ENCODE measurements around the gene WNT7B.

WNT7B gene

DNA sequence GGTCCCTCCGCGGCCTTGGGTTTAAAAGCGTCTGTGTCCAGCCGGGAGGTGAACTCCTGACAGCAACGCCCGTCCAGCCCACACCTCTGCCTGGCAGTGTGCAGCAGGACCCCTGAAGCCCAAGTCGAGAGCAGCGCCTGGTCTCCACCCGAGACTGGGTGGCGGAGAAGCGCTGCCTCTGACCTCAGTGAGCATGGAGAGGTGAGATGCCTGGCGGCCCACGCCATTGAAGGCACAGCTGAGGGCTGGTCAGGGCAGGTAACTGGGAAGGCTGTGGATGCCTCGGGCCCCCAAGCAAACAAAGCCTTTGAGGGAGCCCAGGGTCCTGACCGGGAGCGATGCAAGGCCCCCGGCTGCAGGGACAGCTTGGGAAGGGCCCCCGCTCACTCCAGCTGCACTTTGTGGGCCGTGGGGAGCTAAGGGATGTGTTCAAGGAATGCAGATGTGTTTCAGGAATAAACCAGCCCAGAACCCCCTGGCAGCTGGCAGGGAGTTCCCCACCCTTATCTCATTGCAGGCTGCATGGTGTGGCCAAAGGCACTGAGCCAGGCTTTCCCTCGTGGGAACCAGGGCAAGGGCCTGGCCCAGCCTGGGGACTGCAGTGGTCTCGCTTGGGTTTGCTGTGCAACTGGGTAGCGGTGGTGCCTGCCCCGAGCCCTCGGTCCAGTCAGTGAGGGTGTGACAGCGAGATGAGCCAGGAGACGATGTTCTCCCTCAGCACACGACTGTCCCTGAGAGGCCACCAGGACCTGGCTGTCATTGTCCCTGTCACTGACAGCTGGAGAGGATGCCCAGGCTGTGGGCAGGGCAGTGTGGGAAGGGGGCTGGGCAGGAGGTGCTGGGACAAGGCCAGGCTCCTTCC is 92.5 kb downstream of the WNT7B start:
- TF ChIP-seq POLR2A (IDR thresholded peaks at IDR 0.05; ENCODE audit: low read length) (no peak), GATA1 (IDR thresholded peaks at IDR 0.05; ENCODE audit: low read depth, low read length) (no peak)

DNA sequence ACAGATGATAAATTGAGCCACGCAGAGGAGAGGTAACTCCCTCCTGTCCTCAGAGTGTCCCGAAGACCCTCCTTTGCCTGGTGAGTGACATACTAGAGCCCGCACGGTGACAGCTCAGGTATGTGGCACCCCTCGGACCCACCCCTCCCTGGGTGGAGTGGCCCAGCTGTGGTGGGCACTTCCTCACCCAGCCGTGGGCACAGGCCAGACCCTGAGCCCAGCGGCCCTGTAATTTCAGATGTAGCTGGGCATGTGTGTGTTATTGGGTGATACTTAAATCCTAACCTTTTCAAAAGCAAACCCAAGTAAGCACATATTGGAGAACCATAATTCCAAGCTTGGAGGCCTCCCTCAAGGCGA is 93.2 kb downstream of the WNT7B start:
- TF ChIP-seq POLR2A (IDR thresholded peaks at IDR 0.05; ENCODE audit: low read length) (no peak), GATA1 (IDR thresholded peaks at IDR 0.05; ENCODE audit: low read depth, low read length) (no peak)
- no peak for DNase-seq

More for the DNA sequence above, 92.5 kb downstream of the WNT7B start:
- no peak for DNase-seq

DNA sequence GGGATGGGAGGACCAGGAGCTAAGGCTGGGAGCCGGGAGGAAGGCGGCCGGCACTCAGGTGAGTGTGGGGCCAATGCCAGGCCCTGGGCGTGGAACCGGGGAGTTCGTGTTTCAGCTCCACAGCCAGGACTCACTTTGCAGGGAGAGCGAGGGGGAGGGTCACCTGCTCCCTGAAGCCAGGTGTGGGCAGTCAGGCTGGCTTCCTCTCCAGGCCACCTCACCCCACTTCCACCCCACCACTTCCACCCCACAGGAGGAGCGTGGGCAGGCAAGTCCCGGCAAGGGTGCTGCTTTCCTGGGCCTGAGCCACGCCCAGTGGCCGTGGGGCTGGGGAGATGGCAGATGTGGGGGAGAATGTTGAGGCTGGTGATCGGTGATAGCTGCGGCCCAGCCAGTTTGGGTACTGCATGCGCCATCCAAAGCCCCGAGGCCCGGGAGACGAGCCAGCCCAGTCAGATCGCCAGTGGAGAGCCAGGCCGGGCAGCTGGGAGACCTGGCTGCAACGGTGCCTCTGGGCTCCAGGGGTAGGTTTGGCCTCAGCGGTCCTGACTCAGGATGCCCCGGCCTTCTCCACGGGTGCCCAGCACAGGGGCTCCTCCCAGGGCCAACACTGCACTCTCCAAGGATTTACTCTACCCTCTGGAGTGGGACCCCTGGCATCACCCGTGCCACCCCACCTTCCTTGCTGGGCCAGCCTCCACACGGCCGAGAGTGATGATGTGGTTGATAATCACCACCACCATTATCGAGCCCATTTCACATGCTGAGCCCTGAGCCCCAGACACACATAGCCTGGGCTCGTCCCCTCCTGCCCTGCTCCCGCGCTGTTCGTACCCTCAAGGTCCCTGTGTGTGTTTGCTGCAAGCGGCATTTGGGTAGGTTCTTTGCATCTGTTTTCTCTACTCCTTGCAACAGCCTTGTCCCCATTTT is 93.8 kb downstream of the WNT7B start:
- TF ChIP-seq POLR2A (IDR thresholded peaks at IDR 0.05; ENCODE audit: low read length) (no peak), GATA1 (IDR thresholded peaks at IDR 0.05; ENCODE audit: low read depth, low read length) (no peak)
- DNase-seq, result no peak

DNA sequence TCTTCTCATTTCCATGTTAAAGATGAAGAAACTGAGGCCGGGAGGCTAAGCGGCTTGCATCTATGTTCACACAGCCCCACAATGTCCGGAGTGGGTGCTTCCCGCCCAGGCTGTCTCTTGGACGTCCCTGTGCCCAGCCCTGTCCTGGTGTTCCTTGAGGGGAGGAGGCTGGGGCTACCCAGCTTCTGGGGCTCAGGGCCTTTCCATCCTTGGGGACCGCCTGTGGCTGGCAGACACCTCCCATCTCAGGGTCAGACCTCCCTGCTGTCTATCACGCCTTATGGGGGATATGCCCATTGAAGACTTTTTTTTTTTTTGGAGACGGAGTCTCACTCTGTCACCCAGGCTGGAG is 95.5 kb downstream of the WNT7B start:
- TF ChIP-seq POLR2A (IDR thresholded peaks at IDR 0.05; ENCODE audit: low read length), result no peak
- no peak for TF ChIP-seq GATA1 (IDR thresholded peaks at IDR 0.05; ENCODE audit: low read depth, low read length)
- no peak for DNase-seq

DNA sequence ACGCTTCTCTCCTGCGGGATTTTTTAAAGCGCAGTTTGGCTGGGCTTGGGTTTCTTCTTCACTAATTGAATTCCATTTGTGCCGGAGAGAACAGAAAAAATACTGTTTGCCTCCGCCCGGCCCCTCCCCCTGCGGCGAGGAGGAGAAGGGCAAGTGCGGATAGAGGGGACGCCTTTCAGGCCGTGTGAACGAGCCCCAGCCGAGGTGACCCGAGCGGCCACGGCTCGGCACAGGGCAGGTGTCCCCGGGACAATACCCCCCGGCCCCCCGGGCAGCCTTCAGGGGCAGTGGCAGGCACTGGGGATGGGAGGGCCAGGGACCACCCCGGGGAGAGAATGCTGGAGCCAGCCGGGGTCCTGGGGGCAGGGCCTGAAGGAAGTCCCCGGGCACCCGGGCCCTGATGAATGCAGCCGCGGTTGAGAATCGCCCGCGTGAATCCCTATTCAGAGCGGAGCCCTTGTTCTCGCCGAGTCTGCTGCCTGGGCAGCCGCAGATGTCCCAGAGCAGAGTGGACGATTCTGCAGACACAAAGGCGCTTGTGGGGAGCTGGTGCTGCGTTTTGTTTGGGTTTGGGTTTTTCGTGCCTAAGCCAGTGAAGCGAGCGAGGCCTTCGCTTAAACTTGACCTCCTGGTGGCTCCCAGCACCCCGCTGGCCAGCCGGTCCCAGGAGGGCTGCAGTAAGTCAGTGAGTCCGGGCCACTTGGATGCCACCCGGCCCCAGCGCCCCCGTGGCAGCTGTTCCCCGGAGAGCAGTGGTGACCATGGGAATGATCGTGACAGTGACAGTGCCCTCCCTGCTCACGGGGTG is 96.0 kb downstream of the WNT7B start:
- DNase-seq, result no peak
- TF ChIP-seq GATA1 (IDR thresholded peaks at IDR 0.05; ENCODE audit: low read depth, low read length), result no peak
- TF ChIP-seq POLR2A (IDR thresholded peaks at IDR 0.05; ENCODE audit: low read length), result no peak

DNA sequence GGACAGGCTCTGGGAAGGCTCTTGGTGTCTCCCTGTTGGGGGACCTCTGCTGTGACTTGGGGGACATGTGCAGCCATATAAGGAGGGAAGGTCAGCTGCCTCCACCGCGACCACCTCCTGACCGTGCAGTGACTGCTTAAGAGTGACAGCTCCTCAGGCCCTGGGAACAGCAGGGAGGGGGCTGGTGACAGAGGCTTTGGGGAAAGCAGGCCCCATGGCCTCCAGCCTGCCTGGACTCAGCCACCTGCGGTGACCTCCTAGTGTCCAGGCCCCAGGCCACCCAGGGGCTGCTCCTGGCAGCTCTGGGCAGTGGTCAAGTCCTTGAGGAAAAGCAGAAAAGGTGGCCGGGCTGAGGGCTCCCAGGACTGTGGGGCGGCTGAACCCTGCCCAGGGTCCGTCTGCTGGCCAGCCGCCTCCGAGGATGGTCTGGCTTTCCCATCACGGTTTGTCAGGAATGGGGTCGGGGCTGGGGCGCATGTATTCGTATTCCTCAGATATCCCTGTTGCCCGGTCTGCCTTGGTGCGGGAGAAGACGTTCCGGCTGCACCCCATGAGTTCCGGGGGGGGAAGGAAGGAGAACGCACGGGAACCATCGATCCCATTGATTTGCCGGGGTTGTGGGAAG is 96.8 kb downstream of the WNT7B start:
- no peak for DNase-seq
- TF ChIP-seq POLR2A (IDR thresholded peaks at IDR 0.05; ENCODE audit: low read length) (no peak), GATA1 (IDR thresholded peaks at IDR 0.05; ENCODE audit: low read depth, low read length) (no peak)

DNA sequence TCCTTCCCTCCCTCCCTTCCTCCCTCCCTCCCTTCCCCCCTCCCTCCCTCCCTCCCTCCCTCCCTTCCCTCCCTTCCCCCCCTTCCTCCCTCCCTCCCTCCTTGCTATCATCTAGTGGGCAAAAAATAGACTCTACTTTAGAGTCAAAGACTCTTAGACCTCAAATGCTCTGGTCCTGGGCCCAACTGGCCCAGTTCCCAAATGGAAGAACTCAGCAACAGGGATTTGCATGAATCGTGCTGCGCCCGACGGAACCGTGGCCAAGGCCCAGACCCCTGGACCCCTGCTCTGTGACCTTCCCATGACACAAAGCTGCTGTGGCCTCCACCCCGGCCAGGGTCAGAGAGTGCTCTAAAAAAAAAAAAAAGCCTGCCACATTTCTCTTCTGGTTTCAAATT is 97.4 kb downstream of the WNT7B start:
- DNase-seq, result no peak
- TF ChIP-seq GATA1 (IDR thresholded peaks at IDR 0.05; ENCODE audit: low read depth, low read length) (no peak), POLR2A (IDR thresholded peaks at IDR 0.05; ENCODE audit: low read length) (no peak)

DNA sequence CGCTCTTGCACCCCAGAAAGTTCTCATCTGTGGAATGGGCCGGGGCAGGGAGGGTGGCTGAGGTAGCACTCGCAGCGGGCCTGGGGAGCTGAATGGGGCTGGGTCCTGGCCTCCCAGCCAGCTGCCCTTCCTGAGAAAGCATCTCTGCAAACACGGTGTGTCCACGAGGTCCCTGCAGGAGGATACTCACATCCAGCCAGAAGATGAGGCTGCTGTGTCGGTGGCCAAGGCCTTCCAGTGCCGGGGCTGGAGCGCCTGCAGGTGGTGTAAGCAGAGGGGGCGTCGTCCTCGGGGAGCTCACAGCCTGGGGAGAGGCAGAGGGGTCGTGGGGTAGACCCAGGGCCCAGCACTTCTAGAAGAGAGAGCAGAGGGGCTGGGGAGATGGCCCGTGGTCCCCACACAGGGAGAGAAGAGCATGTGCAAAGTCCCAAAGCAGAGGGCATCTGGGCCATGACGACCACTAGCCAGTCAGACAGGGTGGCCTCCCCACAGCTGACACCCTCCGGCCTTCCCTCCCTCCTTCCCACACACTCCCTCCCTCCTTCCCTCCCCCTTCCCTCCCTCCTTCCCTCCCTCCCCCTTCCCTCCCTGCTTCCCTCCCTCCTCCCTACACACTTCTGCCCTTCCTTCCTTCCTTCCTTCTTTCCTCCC is 97.9 kb downstream of the WNT7B start:
- no peak for TF ChIP-seq GATA1 (IDR thresholded peaks at IDR 0.05; ENCODE audit: low read depth, low read length)
- TF ChIP-seq POLR2A (IDR thresholded peaks at IDR 0.05; ENCODE audit: low read length), result no peak
- no peak for DNase-seq

DNA sequence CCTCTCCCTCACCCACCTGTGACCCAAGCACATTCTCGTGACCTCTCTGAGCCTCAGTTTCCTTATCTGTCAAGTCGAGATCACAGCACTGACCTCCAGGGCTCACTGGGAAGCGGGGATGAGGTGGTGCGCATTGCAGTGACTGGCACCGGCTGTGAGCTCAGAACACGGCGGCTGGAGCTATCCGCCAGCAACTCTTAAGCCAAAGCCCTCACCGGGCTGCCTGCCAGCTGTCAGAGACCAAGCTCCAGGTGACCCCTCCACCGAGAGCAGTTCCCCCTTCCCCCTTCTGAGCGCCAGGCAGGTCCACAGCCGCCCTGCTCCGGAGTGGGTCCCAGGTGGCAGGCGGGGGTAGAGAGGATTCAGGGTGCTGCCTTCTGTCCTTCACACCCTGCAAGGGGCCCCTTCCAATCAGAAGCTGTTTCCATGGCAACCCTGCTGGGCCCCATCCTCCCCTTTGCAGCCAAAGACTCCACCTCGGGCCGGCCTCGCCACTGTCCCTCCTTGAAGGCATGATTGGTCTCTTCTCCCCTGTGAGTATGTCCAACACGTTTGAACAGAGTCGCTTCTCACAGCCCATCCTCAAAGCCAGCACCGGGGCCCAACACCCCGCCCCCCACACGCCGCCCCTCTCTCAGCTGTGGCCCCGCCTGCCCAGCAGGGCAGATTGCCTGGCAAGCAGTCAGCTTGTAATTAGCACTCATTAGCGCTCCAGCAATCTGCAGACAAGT is 98.7 kb downstream of the WNT7B start:
- TF ChIP-seq POLR2A (IDR thresholded peaks at IDR 0.05; ENCODE audit: low read length), result no peak
- no peak for TF ChIP-seq GATA1 (IDR thresholded peaks at IDR 0.05; ENCODE audit: low read depth, low read length)
- DNase-seq, result no peak

DNA sequence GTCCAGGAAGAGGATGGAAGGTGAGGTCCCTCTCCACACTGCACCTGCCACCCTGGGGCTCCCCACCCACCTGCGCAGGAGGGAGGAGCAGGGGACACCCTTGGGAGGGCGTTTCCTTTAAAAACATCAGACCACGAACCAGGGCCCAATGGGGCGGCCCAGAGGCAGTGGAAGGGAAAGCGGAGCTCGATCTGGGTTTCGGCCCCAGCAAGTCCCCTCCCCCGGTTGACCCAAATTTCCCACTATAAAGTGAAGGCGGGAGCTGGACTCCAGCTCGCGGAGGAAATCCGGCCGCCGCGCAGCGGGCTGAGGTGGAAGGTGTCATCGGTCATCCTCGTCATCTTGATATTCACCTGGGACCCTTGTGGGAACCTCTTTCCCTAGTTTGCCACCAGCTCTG is 99.3 kb downstream of the WNT7B start:
- no peak for DNase-seq
- no peak for TF ChIP-seq GATA1 (IDR thresholded peaks at IDR 0.05; ENCODE audit: low read depth, low read length)

DNA sequence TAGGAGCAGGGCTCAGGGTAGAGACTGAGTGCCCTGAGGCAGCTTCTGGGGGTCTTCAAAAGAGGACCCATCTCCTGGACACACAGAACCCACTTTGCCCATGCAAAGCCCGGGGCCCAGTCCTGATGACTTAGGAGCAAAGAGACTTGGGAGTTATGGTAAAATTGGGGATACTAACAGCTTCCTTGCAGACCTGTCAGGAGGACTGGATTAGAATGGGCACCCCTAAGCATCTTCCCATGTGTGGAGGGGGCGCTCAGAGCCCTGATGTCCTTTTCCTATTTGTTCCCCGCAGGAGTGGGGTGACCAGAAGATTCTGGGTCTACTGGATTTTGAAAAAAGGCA is 100.0 kb downstream of the WNT7B start:
- no peak for DNase-seq
- TF ChIP-seq GATA1 (IDR thresholded peaks at IDR 0.05; ENCODE audit: low read depth, low read length) (no peak), POLR2A (IDR thresholded peaks at IDR 0.05; ENCODE audit: low read length) (no peak)
